HG02840 (cell line): Measurements from ENCODE around the gene REP15.
"Not testable (repeated sequence)": the region's sequence is repeated elsewhere in the genome, so short reads cannot be mapped to it uniquely, and the experiment has no call there.

ENCODE experiments used
- ATAC-seq: cut with Tn5 transposase; IDR thresholded peaks from one replicate; pipeline ENCODE4 v1.9.1; 2021; ENCODE audit warnings: mild to moderate bottlenecking, moderate library complexity, moderate number of reproducible peaks; ENCODE audit not compliant: unreplicated experiment, low FRiP score

REP15 gene

GRCh38 chr12:27695556-27696292 is 523 bp upstream of the REP15 start:
- no peak for ATAC-seq

- no peak for ATAC-seq
Observed at GRCh38 chr12:27696864-27697564, 767 bp downstream of the REP15 start.

- peak; percentile 88 for ATAC-seq
Observed at GRCh38 chr12:27703720-27704452, 7.6 kb downstream of the REP15 start.

- ATAC-seq, result no peak
Observed at GRCh38 chr12:27705263-27705662, 9.0 kb downstream of the REP15 start.

GRCh38 chr12:27707216-27707615 is 11.0 kb downstream of the REP15 start:
- no peak for ATAC-seq

GRCh38 chr12:27709212-27709931 is 13.1 kb downstream of the REP15 start:
- no peak for ATAC-seq

GRCh38 chr12:27709932-27710591 is 13.8 kb downstream of the REP15 start:
- peak; percentile 48 for ATAC-seq

GRCh38 chr12:27710592-27711316 is 14.5 kb downstream of the REP15 start, which contains the start of gene MRPS35:
Gene MRPS35 (plus strand): TSS chr12:27710832. CDS start chr12:27710844, 12 bp downstream.
- ATAC-seq, result peak; percentile 98

- ATAC-seq, result no peak
Observed at GRCh38 chr12:27711317-27711682, 15.1 kb downstream of the REP15 start.

- no peak for ATAC-seq
Observed at GRCh38 chr12:27711967-27712366, 15.7 kb downstream of the REP15 start.

- ATAC-seq, result no peak
Observed at GRCh38 chr12:27723212-27723611, 27.0 kb downstream of the REP15 start.

- ATAC-seq, result no peak
Observed at GRCh38 chr12:27730097-27730588, 33.9 kb downstream of the REP15 start.

- no peak for ATAC-seq
Observed at GRCh38 chr12:27732281-27732680, 36.0 kb downstream of the REP15 start.

GRCh38 chr12:27733052-27733656 is 36.9 kb downstream of the REP15 start:
- ATAC-seq, result no peak

- ATAC-seq, result no peak
Observed at GRCh38 chr12:27733791-27734190, 37.5 kb downstream of the REP15 start.

- ATAC-seq, result not testable (repeated sequence)
Observed at GRCh38 chr12:27734321-27734720, 38.1 kb downstream of the REP15 start.

GRCh38 chr12:27743601-27744000 is 47.4 kb downstream of the REP15 start:
- no peak for ATAC-seq

GRCh38 chr12:27745734-27746133 is 49.5 kb downstream of the REP15 start:
- not testable (repeated sequence) for ATAC-seq
